HepG2 (cell line): Measurements from ENCODE around the gene DOCK4. TPM values are rescaled to one million over a fixed set of nuclear protein-coding genes. Genes with fewer than 3 reads are reported as not detected.

Experiments used
- ATAC-seq: fragments of 200-7000 bp; cut with Tn5 transposase; 3 replicates; pipeline ENCODE4 v1.9.1; 2020; ENCODE audit warnings: mild to moderate bottlenecking, moderate library complexity
- BruUV-seq: library from RNA; stranded (reverse); fragments of 400-500 nt; replicated peaks from 2 replicates; lab custom pipeline; 2021; lab: Mats Ljungman, UMichigan
- CTCF ChIA-PET: fragments of 300-600 bp; formaldehyde crosslinking; extraction: SDS; loops from one replicate; lab custom pipeline; 2021; ENCODE audit warnings: low total read pairs, inconsistent platforms, low intra/inter-chr PET ratio; lab: Yijun Ruan, JAX
- POLR2A ChIA-PET: fragments of 350-600 bp; sonication (Branson Sonifier 250); formaldehyde crosslinking; loops from one replicate; lab custom pipeline; 2020; ENCODE audit warnings: antibody characterized with exemption, inconsistent platforms; lab: Yijun Ruan, JAX
- DNase-seq: peaks from one replicate; pipeline ENCODE4 v3.0.0-alpha.2; 2015; ENCODE audit warnings: low spot score
- FAIRE-seq: peaks from 3 replicates; lab custom pipeline; 2011; peaks lifted over from hg19 to GRCh38; lab: Jason Lieb, UNC
- H2AFZ ChIP-seq: one replicate; pipeline ENCODE4 v1.6.1; 2011; ENCODE audit warnings: low read length, inconsistent platforms
- H3K27ac ChIP-seq: fragments of 300-600 bp; 3 replicates; pipeline ENCODE4 v1.8.0; 2011; ENCODE audit warnings: mixed run types, mild to moderate bottlenecking, mixed read lengths, low read length, inconsistent platforms; ENCODE audit not compliant: insufficient read depth; ENCODE audit errors: extremely low read length
- H3K27me3 ChIP-seq, 2 experiments: fragments of 200-600 bp in 1 of 2; 2 replicates in 1 of 2; 3 replicates in 1 of 2; pipeline versions ENCODE4 v1.6.0 to v1.8.0; 2011; ENCODE audit warnings: low read length in 2 of 2, mild to moderate bottlenecking in 2 of 2, moderate library complexity in 2 of 2, inconsistent platforms in 1 of 2; ENCODE audit not compliant: insufficient read depth in 2 of 2, control insufficient read depth in 1 of 2
- H3K36me3 ChIP-seq, 2 experiments: fragments of 200-600 bp in 1 of 2; replicated peaks in 1 of 2; 2 replicates in 1 of 2; 3 replicates in 1 of 2; pipeline versions ENCODE4 v1.5.1 to v1.8.0; 2011; ENCODE audit warnings: low read length in 2 of 2, inconsistent platforms in 1 of 2; ENCODE audit not compliant: insufficient read depth in 2 of 2, control insufficient read depth in 1 of 2
- H3K4me1 ChIP-seq: 2 replicates; pipeline ENCODE4 v1.5.1; 2012; ENCODE audit warnings: low read length, inconsistent platforms; ENCODE audit not compliant: insufficient read depth
- H3K4me2 ChIP-seq: 2 replicates; pipeline ENCODE4 v1.6.0; 2011; ENCODE audit warnings: low read depth, low read length, inconsistent platforms
- H3K4me3 ChIP-seq, 3 experiments: fragments of 200-600 bp in 1 of 3; sonication (generic), shearing (Covaris generic) in 1 of 3; replicated peaks in 1 of 3; 2 replicates each; pipeline ENCODE4 v1.5.1; 2011 to 2016; ENCODE audit warnings: low read length in 3 of 3, inconsistent platforms in 2 of 3, low read depth in 2 of 3, mild to moderate bottlenecking in 2 of 3, control low read depth in 1 of 3, mixed read lengths in 1 of 3; ENCODE audit not compliant: insufficient read depth in 1 of 3
- H3K79me2 ChIP-seq: one replicate; pipeline ENCODE4 v1.6.1; 2011; ENCODE audit warnings: low read length, inconsistent platforms; ENCODE audit not compliant: insufficient read depth
- H3K9ac ChIP-seq: 2 replicates; pipeline ENCODE4 v1.6.0; 2011; ENCODE audit warnings: mild to moderate bottlenecking, low read depth, low read length, inconsistent platforms; ENCODE audit not compliant: insufficient read depth
- H3K9me3 ChIP-seq: 2 replicates; pipeline ENCODE4 v1.5.1; 2012; ENCODE audit warnings: mild to moderate bottlenecking, low read length
- H4K20me1 ChIP-seq: 2 replicates; pipeline ENCODE4 v1.6.0; 2011; ENCODE audit warnings: inconsistent platforms, mild to moderate bottlenecking, low read length, moderate library complexity; ENCODE audit not compliant: insufficient read depth
- ADNP ChIP-seq: sonication (generic); formaldehyde crosslinking; IDR thresholded peaks from 2 replicates; pipeline ENCODE4 v1.4.0; 2020; ENCODE audit warnings: missing genetic modification reagents
- CHCHD3 ChIP-seq: sonication (generic); formaldehyde crosslinking; IDR thresholded peaks from 2 replicates; pipeline ENCODE4 v1.8.0; 2022; ENCODE audit warnings: mild to moderate bottlenecking, missing genetic modification reagents, moderate library complexity
- MAFF ChIP-seq: IDR thresholded peaks from 2 replicates; pipeline ENCODE4 v1.6.1; 2011; ENCODE audit warnings: low read depth, low read length, improper control_type of control experiment
- MAFK ChIP-seq, 2 experiments: IDR thresholded peaks in 1 of 2; conservative IDR thresholded peaks in 1 of 2; 2 replicates each; pipeline ENCODE4 v1.6.1; 2011; ENCODE audit warnings: improper control_type of control experiment in 2 of 2, low read length in 2 of 2
- NKX3-1 ChIP-seq: sonication (generic); formaldehyde crosslinking; IDR thresholded peaks from 2 replicates; pipeline ENCODE4 v1.5.0; 2020; ENCODE audit warnings: missing genetic modification reagents
- PHF8 ChIP-seq: sonication (generic); formaldehyde crosslinking; IDR thresholded peaks from 2 replicates; pipeline ENCODE4 v1.5.0; 2020; ENCODE audit warnings: missing genetic modification reagents
- SALL1 ChIP-seq: sonication (generic); formaldehyde crosslinking; IDR thresholded peaks from 2 replicates; pipeline ENCODE4 v1.8.0; 2022; ENCODE audit warnings: mild to moderate bottlenecking, missing genetic modification reagents
- SALL2 ChIP-seq: sonication (generic); formaldehyde crosslinking; IDR thresholded peaks from 2 replicates; pipeline ENCODE4 v1.8.1; 2023; ENCODE audit warnings: mild to moderate bottlenecking, missing genetic modification reagents, inconsistent platforms
- U2AF1 ChIP-seq: fragments of 200-400 bp; formaldehyde crosslinking; optimal IDR thresholded peaks from 2 replicates; pipeline ENCODE3; 2017; ENCODE audit warnings: mild to moderate bottlenecking, low read depth, low read length
- XBP1 ChIP-seq: sonication (generic); formaldehyde crosslinking; IDR thresholded peaks from 2 replicates; pipeline ENCODE4 v1.5.0; 2020; ENCODE audit warnings: missing genetic modification reagents
- WGBS: methylation state at CpG from one replicate; pipeline ENCODE4 v1.1.6; 2017; ENCODE audit warnings: low lambda C conversion rate; 5-methylcytosine and 5-hydroxymethylcytosine counted together
- in situ Hi-C: cut with HindIII; loops from 2 replicates; pipeline ENCODE4 v1.10.0; 2017; ENCODE audit warnings: low pct_unique_long_range_greater_than_20kb; ENCODE audit not compliant: extremely low pct_ligation_motif_present
- intact Hi-C: fragments of 100-400 bp; cut with micrococcal nuclease; formaldehyde crosslinking; loops from one replicate; pipeline ENCODE4 v1.10.0; 2022; ENCODE audit not compliant: unreplicated experiment
- polyA plus RNA-seq, 8 experiments: library from polyadenylated mRNA; depleted of rRNA in 3 of 8; stranded (reverse) in 7 of 8; unstranded in 1 of 8; fragments of >200 nt; fragmentation: Illumina TruSeq in 4 of 8; extraction: Trizol in 4 of 8; gene quantifications; 2 replicates each; pipeline versions ENCODE4 v1.2.1 to v1.2.3, GENCODE V29; 2011 to 2016; ENCODE audit warnings: low read depth in 4 of 8, missing spikeins in 1 of 8, mixed read lengths in 1 of 8; ENCODE audit not compliant: insufficient read depth in 1 of 8
- total RNA-seq, 5 experiments: library from RNA; depleted of rRNA; stranded (reverse); fragments of >200 nt; fragmentation: Illumina TruSeq; extraction: Trizol; gene quantifications; 2 replicates each; pipeline ENCODE4 v1.2.3, GENCODE V29; 2016; ENCODE audit warnings: low read depth in 1 of 5
- TF ChIP-seq, protein P1 (sequence below): sonication (generic); formaldehyde crosslinking; IDR thresholded peaks from 2 replicates; pipeline ENCODE4 v1.5.0; 2020; ENCODE audit warnings: missing genetic modification reagents, mild to moderate bottlenecking, borderline replicate concordance
- TF ChIP-seq, protein P2 (sequence below): sonication (generic); formaldehyde crosslinking; conservative IDR thresholded peaks from 2 replicates; pipeline ENCODE4 v1.4.0; 2020; ENCODE audit warnings: missing genetic modification reagents
- TF ChIP-seq, protein P3 (sequence below): conservative IDR thresholded peaks from 2 replicates; pipeline ENCODE4 v1.6.1; 2018; ENCODE audit warnings: missing genetic modification reagents

The DOCK4 gene
- total and polyA plus RNA-seq, 2 of the 13 experiments (the other 11 are each of a cell fraction or from before 2014, with no cell fraction given) = 13.5 to 17.4 TPM

DNA sequence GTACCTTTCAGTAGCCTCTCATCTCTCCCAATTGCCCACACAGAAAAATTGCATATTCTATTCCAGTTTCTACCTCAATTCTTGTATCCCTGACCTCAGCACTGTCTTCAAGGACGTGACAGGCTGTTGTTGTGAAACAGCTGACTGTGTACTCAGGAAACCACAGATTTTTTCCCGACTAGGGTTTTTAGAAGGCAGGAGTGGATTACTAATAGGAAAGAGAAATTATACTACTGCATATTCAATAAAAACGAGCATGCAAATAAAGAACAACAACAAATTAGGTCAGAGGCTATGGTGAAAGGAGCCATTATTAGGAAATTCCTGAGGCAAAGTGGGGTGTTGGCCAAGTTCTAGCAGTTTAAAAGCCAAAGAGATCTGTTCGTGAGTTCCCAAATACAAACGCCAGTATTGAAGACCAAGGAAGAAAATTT, 93.4 kb downstream of the DOCK4 start:
- Histone ChIP-seq H3K9me3 (no peaks in the 10 kb centered on the region), H3K27ac (no peak overlapping the region), H3K36me3 (no peaks in the 10 kb centered on the region; a peak in 1 of 5 replicates), H4K20me1 (peaks cover 3% of the 10 kb centered on the region), H3K9ac (no peak overlapping the region), H2AFZ (no peak overlapping the region), H3K4me2 (no peak overlapping the region), H3K27me3 (no peaks in the 10 kb centered on the region), H3K79me2 (peaks cover 6% of the 10 kb centered on the region), H3K4me3 (no peak overlapping the region), H3K4me1 (no peaks in the 10 kb centered on the region)
- FAIRE-seq (no peak), ATAC-seq (no peak), DNase-seq (no peak)
- 82% methylated on average over 5 of the region's 5 CpGs for WGBS
- TF ChIP-seq U2AF1 (no peak), SALL1 (no peak), XBP1 (CRISPR knock-in tag) (no peak), MAFF (0 out of 2 replicates have a peak, but pooled peaks have one; percentile 29), MAFK (conservative IDR thresholded peaks at IDR 0.05 in 1 of 2, IDR thresholded peaks at IDR 0.05 in 1 of 2; ENCODE audit: low read length in 2 of 2) (peak in 1 of 2 experiments; percentile 23; a peak in 1 of 4 replicates), CHCHD3 (CRISPR knock-in tag) (no peak), ADNP (CRISPR knock-in tag) (no peak), PHF8 (CRISPR knock-in tag) (no peak), SALL2 (CRISPR knock-in tag) (no peak), NKX3-1 (CRISPR knock-in tag) (no peak)
- TF ChIP-seq, protein P1, sequence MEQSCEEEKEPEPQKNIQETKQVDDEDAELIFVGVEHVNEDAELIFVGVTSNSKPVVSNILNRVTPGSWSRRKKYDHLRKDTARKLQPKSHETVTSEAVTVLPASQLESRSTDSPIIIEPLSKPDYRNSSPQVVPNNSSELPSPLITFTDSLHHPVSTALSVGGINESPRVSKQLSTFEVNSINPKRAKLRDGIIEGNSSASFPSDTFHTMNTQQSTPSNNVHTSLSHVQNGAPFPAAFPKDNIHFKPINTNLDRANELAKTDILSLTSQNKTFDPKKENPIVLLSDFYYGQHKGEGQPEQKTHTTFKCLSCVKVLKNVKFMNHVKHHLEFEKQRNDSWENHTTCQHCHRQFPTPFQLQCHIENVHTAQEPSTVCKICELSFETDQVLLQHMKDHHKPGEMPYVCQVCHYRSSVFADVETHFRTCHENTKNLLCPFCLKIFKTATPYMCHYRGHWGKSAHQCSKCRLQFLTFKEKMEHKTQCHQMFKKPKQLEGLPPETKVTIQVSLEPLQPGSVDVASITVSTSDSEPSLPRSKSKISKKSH (CRISPR knock-in tag) = no peak
- TF ChIP-seq, protein P2, sequence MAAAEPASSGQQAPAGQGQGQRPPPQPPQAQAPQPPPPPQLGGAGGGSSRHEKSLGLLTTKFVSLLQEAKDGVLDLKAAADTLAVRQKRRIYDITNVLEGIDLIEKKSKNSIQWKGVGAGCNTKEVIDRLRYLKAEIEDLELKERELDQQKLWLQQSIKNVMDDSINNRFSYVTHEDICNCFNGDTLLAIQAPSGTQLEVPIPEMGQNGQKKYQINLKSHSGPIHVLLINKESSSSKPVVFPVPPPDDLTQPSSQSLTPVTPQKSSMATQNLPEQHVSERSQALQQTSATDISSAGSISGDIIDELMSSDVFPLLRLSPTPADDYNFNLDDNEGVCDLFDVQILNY (CRISPR knock-in tag) = no peak
- TF ChIP-seq, protein P3, sequence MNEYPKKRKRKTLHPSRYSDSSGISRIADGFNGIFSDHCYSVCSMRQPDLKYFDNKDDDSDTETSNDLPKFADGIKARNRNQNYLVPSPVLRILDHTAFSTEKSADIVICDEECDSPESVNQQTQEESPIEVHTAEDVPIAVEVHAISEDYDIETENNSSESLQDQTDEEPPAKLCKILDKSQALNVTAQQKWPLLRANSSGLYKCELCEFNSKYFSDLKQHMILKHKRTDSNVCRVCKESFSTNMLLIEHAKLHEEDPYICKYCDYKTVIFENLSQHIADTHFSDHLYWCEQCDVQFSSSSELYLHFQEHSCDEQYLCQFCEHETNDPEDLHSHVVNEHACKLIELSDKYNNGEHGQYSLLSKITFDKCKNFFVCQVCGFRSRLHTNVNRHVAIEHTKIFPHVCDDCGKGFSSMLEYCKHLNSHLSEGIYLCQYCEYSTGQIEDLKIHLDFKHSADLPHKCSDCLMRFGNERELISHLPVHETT = no peak
- in situ Hi-C loops = no loop called here
- CTCF ChIA-PET = no interaction called here
- no TSS peak for BruUV-seq
- intact Hi-C loops = no loop called here
- POLR2A ChIA-PET = no interaction called here
